IMR-90 (cell line): ENCODE results near the gene MGAT5B.

Experiments used
- CEBPB ChIP-seq: IDR thresholded peaks from 2 replicates; pipeline ENCODE4 v1.6.1; 2012; ENCODE audit warnings: low read depth, low read length, improper control_type of control experiment
- FOS ChIP-seq: fragments of 150-350 bp; IDR thresholded peaks from 2 replicates; pipeline ENCODE4 v1.6.1; 2016; ENCODE audit warnings: low read depth, low read length
- MAFK ChIP-seq: IDR thresholded peaks from 2 replicates; pipeline ENCODE4 v1.6.1; 2012; ENCODE audit warnings: low read depth, low read length, improper control_type of control experiment
- MAZ ChIP-seq: IDR thresholded peaks from 2 replicates; pipeline ENCODE4 v1.6.1; 2012; ENCODE audit warnings: low read depth, mild to moderate bottlenecking, low read length, improper control_type of control experiment, moderate library complexity, borderline replicate concordance
- MXI1 ChIP-seq: IDR thresholded peaks from 2 replicates; pipeline ENCODE4 v1.6.1; 2012; ENCODE audit warnings: low read depth, mild to moderate bottlenecking, low read length, moderate library complexity, borderline replicate concordance
- NFE2L2 ChIP-seq: fragments of 150-350 bp; IDR thresholded peaks from 2 replicates; pipeline ENCODE4 v1.6.1; 2016; ENCODE audit warnings: low read depth, mild to moderate bottlenecking, low read length
- POLR2A ChIP-seq: IDR thresholded peaks from 2 replicates; pipeline ENCODE4 v1.6.1; 2012; ENCODE audit warnings: mild to moderate bottlenecking, low read depth, low read length
- RAD21 ChIP-seq: IDR thresholded peaks from 2 replicates; pipeline ENCODE4 v1.6.1; 2012; ENCODE audit warnings: low read length, improper control_type of control experiment
- RCOR1 ChIP-seq: IDR thresholded peaks from 2 replicates; pipeline ENCODE4 v1.6.1; 2012; ENCODE audit warnings: mild to moderate bottlenecking, low read length, improper control_type of control experiment; ENCODE audit not compliant: insufficient replicate concordance
- RFX5 ChIP-seq: IDR thresholded peaks from 2 replicates; pipeline ENCODE4 v1.8.0; 2012; ENCODE audit warnings: low read depth, mild to moderate bottlenecking, low read length, moderate library complexity
- SMC3 ChIP-seq: fragments of 150-350 bp; IDR thresholded peaks from 2 replicates; pipeline ENCODE4 v1.6.1; 2016; ENCODE audit warnings: low read depth, mild to moderate bottlenecking, antibody characterized with exemption, low read length, moderate library complexity
- TF ChIP-seq, protein P1 (sequence below): conservative IDR thresholded peaks from 2 replicates; pipeline ENCODE4 v1.5.1; 2012; ENCODE audit warnings: mild to moderate bottlenecking, low read depth, low read length, improper control_type of control experiment
- TF ChIP-seq, protein P2 (sequence below): fragments of 150-350 bp; IDR thresholded peaks from 2 replicates; pipeline ENCODE4 v1.6.1; 2017; ENCODE audit warnings: mild to moderate bottlenecking, antibody characterized with exemption, low read length, low read depth
- TF ChIP-seq, protein P3 (sequence below): fragments of 150-350 bp; IDR thresholded peaks from 2 replicates; pipeline ENCODE4 v1.6.1; 2016; ENCODE audit warnings: low read depth, mild to moderate bottlenecking, low read length, moderate library complexity, borderline replicate concordance

DNA sequence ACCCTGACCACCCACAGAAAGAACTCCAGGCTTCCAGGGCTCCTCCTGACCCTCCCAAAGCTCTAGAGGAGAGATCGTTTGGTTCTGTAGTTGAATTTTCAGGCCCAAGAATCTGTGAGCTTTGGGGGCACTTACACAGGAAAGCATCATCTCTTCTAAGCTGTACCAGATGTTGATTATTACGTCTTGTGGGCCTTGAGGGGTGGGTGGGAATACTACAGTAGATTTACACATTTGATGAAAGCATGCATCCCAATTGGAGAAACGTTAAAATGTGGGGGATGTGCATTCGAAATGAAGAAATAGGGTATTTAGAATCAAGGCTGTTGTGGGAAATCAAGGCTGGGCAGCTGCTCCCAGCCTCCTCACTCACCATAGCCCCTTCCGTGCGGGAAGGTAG is 61.9 kb downstream of the MGAT5B start:
- TF ChIP-seq, protein P1, sequence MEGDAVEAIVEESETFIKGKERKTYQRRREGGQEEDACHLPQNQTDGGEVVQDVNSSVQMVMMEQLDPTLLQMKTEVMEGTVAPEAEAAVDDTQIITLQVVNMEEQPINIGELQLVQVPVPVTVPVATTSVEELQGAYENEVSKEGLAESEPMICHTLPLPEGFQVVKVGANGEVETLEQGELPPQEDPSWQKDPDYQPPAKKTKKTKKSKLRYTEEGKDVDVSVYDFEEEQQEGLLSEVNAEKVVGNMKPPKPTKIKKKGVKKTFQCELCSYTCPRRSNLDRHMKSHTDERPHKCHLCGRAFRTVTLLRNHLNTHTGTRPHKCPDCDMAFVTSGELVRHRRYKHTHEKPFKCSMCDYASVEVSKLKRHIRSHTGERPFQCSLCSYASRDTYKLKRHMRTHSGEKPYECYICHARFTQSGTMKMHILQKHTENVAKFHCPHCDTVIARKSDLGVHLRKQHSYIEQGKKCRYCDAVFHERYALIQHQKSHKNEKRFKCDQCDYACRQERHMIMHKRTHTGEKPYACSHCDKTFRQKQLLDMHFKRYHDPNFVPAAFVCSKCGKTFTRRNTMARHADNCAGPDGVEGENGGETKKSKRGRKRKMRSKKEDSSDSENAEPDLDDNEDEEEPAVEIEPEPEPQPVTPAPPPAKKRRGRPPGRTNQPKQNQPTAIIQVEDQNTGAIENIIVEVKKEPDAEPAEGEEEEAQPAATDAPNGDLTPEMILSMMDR, result no peak
- TF ChIP-seq, protein P2, sequence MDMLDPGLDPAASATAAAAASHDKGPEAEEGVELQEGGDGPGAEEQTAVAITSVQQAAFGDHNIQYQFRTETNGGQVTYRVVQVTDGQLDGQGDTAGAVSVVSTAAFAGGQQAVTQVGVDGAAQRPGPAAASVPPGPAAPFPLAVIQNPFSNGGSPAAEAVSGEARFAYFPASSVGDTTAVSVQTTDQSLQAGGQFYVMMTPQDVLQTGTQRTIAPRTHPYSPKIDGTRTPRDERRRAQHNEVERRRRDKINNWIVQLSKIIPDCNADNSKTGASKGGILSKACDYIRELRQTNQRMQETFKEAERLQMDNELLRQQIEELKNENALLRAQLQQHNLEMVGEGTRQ, result no peak
- no peak for TF ChIP-seq SMC3
- TF ChIP-seq RFX5, result no peak
- no peak for TF ChIP-seq POLR2A
- TF ChIP-seq MXI1, result no peak
- no peak for TF ChIP-seq CEBPB
- TF ChIP-seq RAD21, result no peak
- TF ChIP-seq MAZ, result no peak
- TF ChIP-seq, protein P3, sequence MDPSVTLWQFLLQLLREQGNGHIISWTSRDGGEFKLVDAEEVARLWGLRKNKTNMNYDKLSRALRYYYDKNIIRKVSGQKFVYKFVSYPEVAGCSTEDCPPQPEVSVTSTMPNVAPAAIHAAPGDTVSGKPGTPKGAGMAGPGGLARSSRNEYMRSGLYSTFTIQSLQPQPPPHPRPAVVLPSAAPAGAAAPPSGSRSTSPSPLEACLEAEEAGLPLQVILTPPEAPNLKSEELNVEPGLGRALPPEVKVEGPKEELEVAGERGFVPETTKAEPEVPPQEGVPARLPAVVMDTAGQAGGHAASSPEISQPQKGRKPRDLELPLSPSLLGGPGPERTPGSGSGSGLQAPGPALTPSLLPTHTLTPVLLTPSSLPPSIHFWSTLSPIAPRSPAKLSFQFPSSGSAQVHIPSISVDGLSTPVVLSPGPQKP, result no peak
- TF ChIP-seq NFE2L2, result no peak
- TF ChIP-seq FOS, result no peak
- TF ChIP-seq MAFK, result no peak
- TF ChIP-seq RCOR1, result no peak
